SIG-M5 (cell line): ENCODE data around the gene CAPN15.
"Not testable (repeated sequence)": the region's sequence is repeated elsewhere in the genome, so short reads cannot be mapped to it uniquely, and the experiment has no call there.

ENCODE experiments used
- DNase-seq: peaks from one replicate; lab custom pipeline; 2025; lab: John Stamatoyannopoulos, UW

The CAPN15 gene

DNA sequence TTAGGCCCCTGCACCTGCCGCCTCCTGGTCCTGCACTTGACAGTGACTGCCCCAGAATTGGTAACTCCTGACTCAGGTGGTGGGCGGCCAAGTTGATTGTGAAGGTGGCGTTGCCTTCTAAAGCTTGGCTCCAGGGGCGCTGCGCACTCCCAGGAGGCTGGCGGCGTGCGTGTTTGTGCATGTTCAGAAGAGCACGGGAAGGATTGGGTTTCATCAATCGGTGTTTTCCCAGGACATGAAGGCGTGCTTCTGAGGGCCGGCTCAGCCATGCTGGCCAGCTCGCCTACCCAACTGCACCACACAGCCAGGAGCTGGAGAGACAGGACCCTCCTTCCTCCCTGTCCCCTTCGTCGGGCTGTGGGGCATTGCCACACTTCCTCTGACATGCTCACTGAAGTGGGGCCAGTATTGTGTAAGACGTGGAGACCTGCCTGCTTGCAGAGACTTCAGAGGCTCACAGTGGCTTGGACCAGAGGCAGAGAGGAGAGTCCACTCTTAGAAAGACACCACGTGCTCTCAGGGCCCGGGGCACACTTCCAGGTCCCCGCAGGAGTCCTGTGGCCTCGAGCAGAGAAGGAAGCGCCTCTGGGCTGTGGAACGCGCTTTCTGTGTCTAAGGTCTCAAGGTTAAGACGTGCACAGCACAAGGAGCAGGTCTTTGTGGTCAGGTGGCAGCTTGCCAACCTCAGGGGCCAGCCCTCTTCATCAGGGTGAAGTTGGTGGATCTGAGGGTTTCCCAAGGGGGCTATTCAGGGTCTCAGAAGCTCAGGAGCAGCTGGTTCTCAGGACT, 65.2 kb downstream of the CAPN15 start:
- peak; percentile 62 for DNase-seq

DNA sequence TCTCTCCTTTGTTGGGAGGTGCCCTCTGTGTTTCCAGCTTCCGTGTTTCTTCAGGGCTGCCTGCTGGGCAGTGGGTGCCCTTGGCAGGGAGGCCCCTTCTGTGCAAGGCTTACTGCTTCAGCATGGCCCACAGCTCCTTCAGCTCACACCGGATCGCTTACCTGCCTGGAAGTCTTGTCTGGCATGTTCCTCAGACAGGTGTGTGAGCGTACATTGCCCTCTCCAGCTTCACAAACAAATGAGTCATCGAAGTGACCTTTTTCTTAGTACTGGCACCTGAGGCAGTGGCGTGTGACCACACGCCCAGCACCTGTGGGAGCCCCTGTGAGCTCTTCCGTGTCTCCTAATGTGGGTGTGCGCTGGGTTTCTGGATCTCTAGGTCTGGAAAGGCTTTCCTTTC, 65.9 kb downstream of the CAPN15 start:
- no peak for DNase-seq

DNA sequence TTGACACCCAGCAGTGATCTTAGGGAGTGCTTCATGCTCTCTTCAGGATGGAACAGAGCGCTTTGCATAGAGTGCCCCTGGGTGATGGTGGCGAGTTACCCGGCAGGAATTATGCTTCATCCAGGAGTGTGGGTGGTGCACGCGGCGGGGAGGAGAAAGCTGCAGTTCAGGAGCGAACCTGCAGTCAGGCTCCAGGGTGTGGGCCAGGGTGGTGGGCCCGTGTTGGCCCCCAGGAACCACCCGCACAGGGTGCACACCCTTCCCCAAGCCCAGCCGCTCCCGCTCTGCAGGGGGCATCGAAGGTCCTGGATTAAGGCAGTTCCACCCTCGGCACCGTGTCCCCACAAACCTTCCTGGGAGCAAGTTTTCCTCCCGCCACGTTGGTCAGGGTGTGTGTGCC, 66.3 kb downstream of the CAPN15 start:
- no peak for DNase-seq

DNA sequence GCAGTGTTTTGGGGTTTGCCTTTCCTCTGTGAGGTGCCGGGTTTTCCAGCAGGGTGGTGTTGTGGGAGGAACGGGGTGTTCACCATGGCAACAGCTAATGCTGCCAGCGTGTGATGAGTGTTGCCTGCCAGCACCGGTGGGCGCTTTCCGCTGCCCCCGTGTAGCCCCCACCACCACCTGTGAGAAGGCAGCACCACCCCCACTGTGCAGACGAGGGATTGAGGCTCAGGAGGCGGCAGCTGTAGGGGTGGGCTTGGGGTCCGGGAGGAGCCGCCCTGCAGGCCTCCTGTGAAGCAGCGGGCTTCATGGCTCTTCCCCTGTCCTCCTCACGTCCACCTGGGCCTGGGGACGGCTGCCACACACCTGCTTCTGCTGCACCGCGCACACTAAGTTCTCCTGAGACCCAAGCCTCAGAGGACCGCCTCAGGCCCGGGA, 67.6 kb downstream of the CAPN15 start:
- DNase-seq, result no peak

DNA sequence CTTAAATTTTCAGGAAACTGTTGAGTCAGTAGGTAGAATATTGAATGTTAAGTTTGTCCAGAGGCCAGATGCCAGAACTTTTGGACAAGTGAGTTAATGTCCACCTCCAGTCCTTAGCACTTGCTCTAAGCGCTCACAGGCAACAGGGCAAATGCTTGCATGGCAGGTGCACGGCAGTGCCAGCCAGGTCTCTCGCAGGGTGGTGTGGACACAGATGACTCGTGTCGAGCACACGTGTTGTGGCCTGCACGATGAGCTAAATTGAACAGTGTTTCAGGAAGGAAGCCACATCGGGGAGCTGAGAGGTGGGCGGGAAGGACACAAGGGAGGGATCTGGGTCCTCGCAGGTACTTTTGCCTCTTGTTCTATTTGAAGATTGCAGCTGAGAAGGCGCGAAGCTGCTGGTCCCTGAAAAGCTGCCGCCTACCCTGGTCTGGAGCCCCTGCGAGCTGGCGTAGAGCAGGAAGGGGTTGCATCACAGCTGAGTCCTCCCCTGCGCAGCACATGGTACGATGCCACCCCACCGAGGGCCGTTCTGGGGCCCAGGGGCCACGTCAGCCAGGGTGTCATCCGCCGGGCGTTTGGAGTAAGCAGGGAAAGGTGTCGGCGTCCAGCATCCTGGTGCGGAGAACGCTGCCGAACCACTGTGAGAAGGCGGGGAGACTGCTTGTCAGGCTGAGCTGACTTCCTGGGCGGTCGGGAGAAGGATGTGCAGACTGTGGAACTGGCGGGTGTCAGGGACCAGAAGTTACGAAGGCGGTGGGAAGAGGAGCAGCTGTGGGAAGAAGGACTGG, 68.6 kb downstream of the CAPN15 start:
- no peak for DNase-seq

DNA sequence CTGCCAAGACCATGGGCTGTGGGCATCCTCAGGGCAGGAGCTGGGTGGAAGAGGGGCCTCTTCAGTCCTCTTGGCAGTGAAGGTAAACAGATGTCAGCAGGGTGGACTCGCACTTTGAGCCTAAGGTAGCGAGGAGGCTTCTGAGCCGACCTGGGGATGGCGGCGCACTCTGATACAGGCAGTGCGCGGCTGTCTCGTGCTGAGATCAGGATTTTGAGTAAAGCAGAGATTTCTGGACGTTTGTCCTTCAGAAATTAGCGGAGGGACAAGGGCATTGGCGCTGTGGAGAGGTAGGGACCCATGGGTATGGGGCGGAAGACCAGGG, 69.2 kb downstream of the CAPN15 start:
- no peak for DNase-seq

DNA sequence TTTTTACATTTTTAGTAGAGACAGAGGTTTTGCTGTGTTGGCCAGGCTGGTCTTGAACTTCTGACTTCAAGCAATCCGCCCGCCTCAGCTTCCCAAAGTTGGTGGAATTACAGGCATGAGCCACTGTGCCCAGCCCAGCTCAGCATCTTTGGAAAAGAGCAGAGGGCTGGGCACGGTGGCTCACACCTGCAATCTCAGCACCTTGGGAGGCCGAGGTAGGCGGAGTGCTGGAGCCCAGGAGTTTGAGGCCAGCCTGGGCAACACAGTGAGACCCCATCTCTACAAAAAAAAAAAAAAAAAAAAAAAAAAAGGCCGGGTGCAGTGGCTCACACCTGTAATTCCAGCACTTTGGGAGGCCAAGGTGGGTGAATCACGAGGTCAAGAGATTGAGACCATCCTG, 70.1 kb downstream of the CAPN15 start:
- not testable (repeated sequence) for DNase-seq

DNA sequence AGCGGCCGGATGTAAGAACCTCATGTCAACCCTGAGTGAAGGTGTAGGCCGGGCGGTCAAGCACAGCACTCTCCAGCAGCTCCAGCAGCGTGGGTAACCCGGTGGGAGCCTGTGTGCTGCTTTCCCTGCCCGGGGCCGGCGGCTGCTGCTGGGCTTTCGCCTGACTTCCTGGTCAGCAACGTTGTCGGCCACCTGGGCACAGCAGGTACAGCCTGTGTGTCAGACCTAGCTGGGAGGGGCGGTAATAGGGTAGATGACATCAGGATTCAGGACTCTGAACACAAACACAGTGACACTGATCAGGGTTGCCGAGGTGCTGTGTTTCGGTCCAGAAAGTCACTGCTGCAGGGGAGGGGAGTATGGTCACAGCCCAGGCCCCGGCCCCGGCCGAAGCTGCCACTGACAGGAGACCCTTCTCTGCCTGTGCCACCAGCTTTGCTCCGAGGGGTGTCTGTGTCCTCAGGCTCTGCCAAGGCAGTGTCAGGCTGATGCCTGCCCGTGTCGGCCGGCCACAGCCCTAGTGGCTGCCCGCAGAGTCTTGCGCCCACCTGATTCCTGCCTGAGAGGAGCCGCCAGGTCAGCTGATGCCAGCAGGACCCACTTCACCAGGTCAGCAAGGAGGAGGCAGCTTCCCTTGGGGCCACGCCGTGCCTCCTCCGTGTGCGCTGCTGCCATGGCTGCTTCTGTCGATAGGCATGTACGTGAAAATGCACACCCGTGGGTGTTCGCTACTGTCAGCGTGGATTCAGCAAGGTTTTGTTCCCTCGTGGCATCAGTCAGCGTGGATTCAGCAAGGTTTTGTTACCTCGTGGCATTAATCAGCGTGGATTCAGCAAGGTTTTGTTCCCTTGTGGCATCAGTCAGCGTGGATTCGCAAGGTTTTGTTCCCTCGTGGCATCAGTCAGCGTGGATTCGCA, 71.6 kb downstream of the CAPN15 start:
- no peak for DNase-seq

DNA sequence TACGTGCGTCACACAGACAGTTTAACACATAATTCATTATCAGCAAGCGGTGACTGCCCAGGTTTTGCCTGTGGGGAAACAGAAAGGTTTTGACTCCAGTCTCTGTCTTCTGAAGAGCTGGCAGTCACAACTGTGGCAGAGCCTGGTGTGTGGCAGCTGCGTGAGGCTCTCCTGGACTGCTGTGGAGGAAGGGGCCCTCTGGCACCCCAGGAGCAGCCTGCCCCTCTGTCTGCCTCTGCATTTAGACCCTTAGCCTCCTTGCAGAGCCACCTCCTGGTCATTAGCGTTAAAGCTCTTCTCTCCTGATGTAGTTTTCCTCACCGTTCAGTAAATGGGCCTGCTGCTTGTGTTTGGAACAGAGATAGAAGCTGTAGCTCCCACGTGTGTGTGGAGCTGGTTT, 73.3 kb downstream of the CAPN15 start:
- no peak for DNase-seq

DNA sequence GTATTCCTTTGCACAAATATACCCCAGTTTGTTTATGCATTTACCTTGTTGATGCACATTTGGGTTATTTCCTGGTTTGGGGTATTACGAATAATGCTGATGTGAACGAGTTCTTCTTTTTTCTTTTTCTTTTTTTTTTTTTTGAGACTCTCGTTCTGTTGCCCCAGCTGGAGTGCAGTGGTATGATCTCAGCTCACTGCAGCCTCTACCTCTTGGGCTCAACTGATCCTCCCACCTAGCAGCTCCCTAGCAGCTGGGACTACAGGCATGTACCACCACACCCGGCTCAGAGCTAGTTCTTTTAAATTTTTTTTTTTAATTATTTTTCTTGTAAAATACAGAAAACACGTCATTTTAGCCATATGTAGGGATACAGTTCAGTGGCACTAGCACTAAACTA, 76.4 kb downstream of the CAPN15 start:
- DNase-seq, result no peak
